HepG2 (cell line): Measurements from ENCODE around the gene WDR89. TPM values are rescaled to one million over a fixed set of nuclear protein-coding genes. Genes with fewer than 3 reads are reported as not detected.

Source experiments
- ARNTL ChIP-seq: sonication (generic); formaldehyde crosslinking; IDR thresholded peaks from 2 replicates; pipeline ENCODE4 v1.4.0; 2020; ENCODE audit warnings: mild to moderate bottlenecking, missing genetic modification reagents
- BCL6 ChIP-seq: IDR thresholded peaks from 2 replicates; pipeline ENCODE4 v1.6.1; 2016; ENCODE audit warnings: missing genetic modification reagents, missing compliant biosample characterization
- BHLHE40 ChIP-seq: IDR thresholded peaks from 2 replicates; pipeline ENCODE4 v1.6.1; 2011; ENCODE audit warnings: low read length, improper control_type of control experiment
- CHD2 ChIP-seq: IDR thresholded peaks from 2 replicates; pipeline ENCODE4 v1.6.1; 2011; ENCODE audit warnings: low read depth, low read length, improper control_type of control experiment
- KDM5B ChIP-seq: sonication (generic); formaldehyde crosslinking; IDR thresholded peaks from 2 replicates; pipeline ENCODE4 v1.4.0; 2020; ENCODE audit warnings: missing genetic modification reagents, mild to moderate bottlenecking, borderline replicate concordance
- MED13 ChIP-seq: sonication (generic); formaldehyde crosslinking; IDR thresholded peaks from 2 replicates; pipeline ENCODE4 v1.5.0; 2020; ENCODE audit warnings: missing genetic modification reagents
- ONECUT2 ChIP-seq: sonication (generic); formaldehyde crosslinking; IDR thresholded peaks from 2 replicates; pipeline ENCODE4 v1.4.0; 2020; ENCODE audit warnings: missing genetic modification reagents
- PRPF4 ChIP-seq: fragments of 200-400 bp; formaldehyde crosslinking; IDR thresholded peaks from 2 replicates; pipeline ENCODE4 v1.6.1; 2016; ENCODE audit warnings: low read length, low read depth; ENCODE audit not compliant: poor library complexity, severe bottlenecking
- RAD51 ChIP-seq: fragments of 450-650 bp; IDR thresholded peaks from 2 replicates; pipeline ENCODE4 v1.6.1; 2016; ENCODE audit warnings: borderline replicate concordance
- RFXANK ChIP-seq: IDR thresholded peaks from 2 replicates; pipeline ENCODE4 v1.6.1; 2016
- SIN3A ChIP-seq: IDR thresholded peaks from 2 replicates; pipeline ENCODE4 v1.6.1; 2011; ENCODE audit warnings: low read depth, mild to moderate bottlenecking, control low read depth, low read length, borderline replicate concordance
- ZBTB38 ChIP-seq: sonication (generic); formaldehyde crosslinking; IDR thresholded peaks from 2 replicates; pipeline ENCODE4 v1.5.1; 2020; ENCODE audit warnings: mild to moderate bottlenecking, missing genetic modification reagents
- ZFP41 ChIP-seq: sonication (generic); formaldehyde crosslinking; IDR thresholded peaks from 2 replicates; pipeline ENCODE4 v1.4.0; 2020; ENCODE audit warnings: mild to moderate bottlenecking, missing genetic modification reagents, borderline replicate concordance
- ZNF235 ChIP-seq: sonication (generic); formaldehyde crosslinking; IDR thresholded peaks from 2 replicates; pipeline ENCODE4 v1.8.1; 2023; ENCODE audit warnings: mild to moderate bottlenecking, missing genetic modification reagents, borderline replicate concordance
- ZNF382 ChIP-seq: sonication (generic); formaldehyde crosslinking; IDR thresholded peaks from 2 replicates; pipeline ENCODE4 v1.5.0; 2020; ENCODE audit warnings: missing genetic modification reagents, mild to moderate bottlenecking, borderline replicate concordance
- ZNF446 ChIP-seq: sonication (generic); formaldehyde crosslinking; IDR thresholded peaks from 2 replicates; pipeline ENCODE4 v1.5.0; 2020; ENCODE audit warnings: mild to moderate bottlenecking, missing genetic modification reagents
- ZNF546 ChIP-seq: sonication (generic); formaldehyde crosslinking; conservative IDR thresholded peaks from 2 replicates; pipeline ENCODE4 v1.8.1; 2023; ENCODE audit warnings: mild to moderate bottlenecking, missing genetic modification reagents
- ZNF562 ChIP-seq: sonication (generic); formaldehyde crosslinking; IDR thresholded peaks from 2 replicates; pipeline ENCODE4 v1.8.0; 2022; ENCODE audit warnings: missing genetic modification reagents, borderline replicate concordance
- ZNF614 ChIP-seq: IDR thresholded peaks from 2 replicates; pipeline ENCODE4 v1.6.1; 2018; ENCODE audit warnings: missing biosample characterization, missing genetic modification reagents, inconsistent platforms, borderline replicate concordance
- ZNF790 ChIP-seq: sonication (generic); formaldehyde crosslinking; IDR thresholded peaks from 2 replicates; pipeline ENCODE4 v1.8.0; 2022; ENCODE audit warnings: missing genetic modification reagents, mild to moderate bottlenecking, borderline replicate concordance
- ZNF83 ChIP-seq: sonication (generic); formaldehyde crosslinking; IDR thresholded peaks from 2 replicates; pipeline ENCODE4 v1.4.0; 2020; ENCODE audit warnings: missing genetic modification reagents, mild to moderate bottlenecking, borderline replicate concordance
- polyA plus RNA-seq, 8 experiments: library from polyadenylated mRNA; depleted of rRNA in 3 of 8; stranded (reverse) in 7 of 8; unstranded in 1 of 8; fragments of >200 nt; fragmentation: Illumina TruSeq in 4 of 8; extraction: Trizol in 4 of 8; gene quantifications; 2 replicates each; pipeline versions ENCODE4 v1.2.1 to v1.2.3, GENCODE V29; 2011 to 2016; ENCODE audit warnings: low read depth in 4 of 8, missing spikeins in 1 of 8, mixed read lengths in 1 of 8; ENCODE audit not compliant: insufficient read depth in 1 of 8
- total RNA-seq, 5 experiments: library from RNA; depleted of rRNA; stranded (reverse); fragments of >200 nt; fragmentation: Illumina TruSeq; extraction: Trizol; gene quantifications; 2 replicates each; pipeline ENCODE4 v1.2.3, GENCODE V29; 2016; ENCODE audit warnings: low read depth in 1 of 5
- TF ChIP-seq, protein P1 (sequence below): sonication (generic); formaldehyde crosslinking; IDR thresholded peaks from 2 replicates; pipeline ENCODE4 v1.4.0; 2020; ENCODE audit warnings: mild to moderate bottlenecking, missing genetic modification reagents, borderline replicate concordance
- TF ChIP-seq, protein P2 (sequence below): sonication (generic); formaldehyde crosslinking; IDR thresholded peaks from 2 replicates; pipeline ENCODE4 v1.4.0; 2020; ENCODE audit warnings: missing genetic modification reagents
- TF ChIP-seq, protein P3 (sequence below): sonication (generic); formaldehyde crosslinking; IDR thresholded peaks from 2 replicates; pipeline ENCODE4 v1.8.1; 2023; ENCODE audit warnings: mild to moderate bottlenecking, missing genetic modification reagents, borderline replicate concordance

The WDR89 gene
- total and polyA plus RNA-seq, 2 of the 13 experiments (the other 11 are each of a cell fraction or from before 2014, with no cell fraction given): 5.2 to 20.1 TPM

DNA sequence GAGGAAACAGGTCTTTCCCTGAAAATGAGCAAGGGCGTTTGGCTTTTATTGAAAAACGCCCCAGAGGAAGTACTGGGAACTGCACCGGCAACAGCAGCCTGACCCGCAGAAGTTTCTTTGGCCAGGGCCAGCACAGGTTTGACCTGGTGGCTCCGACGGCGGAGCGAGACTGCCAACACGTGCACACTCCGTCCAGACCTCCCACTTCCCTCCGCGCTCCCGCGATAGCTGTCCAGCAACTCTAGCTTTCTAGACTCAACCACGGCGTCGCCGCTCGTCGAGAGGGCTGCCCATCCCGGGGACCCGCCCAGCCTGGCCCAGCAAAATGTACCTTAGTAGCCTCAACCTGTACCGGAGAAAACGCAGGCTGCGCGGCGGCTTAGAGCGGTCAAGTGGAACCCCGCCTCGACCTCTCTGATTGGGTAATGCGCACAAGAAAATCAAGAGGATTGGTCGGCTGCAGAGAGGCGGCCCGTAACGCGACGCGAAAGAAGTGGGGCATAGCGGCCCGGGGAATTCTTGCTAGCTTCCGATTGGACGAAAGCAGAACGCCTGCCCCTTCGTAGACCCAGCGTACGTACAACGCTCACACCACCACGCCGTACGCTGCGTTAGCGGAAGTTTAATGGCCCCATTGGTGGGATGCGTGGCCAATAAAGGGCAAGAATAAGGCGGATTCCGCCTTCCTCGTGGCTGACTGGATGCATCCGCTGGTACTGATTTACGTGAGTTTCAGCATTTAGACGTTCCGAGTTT lies at the start of gene WDR89 (continued):
- TF ChIP-seq, protein P1, sequence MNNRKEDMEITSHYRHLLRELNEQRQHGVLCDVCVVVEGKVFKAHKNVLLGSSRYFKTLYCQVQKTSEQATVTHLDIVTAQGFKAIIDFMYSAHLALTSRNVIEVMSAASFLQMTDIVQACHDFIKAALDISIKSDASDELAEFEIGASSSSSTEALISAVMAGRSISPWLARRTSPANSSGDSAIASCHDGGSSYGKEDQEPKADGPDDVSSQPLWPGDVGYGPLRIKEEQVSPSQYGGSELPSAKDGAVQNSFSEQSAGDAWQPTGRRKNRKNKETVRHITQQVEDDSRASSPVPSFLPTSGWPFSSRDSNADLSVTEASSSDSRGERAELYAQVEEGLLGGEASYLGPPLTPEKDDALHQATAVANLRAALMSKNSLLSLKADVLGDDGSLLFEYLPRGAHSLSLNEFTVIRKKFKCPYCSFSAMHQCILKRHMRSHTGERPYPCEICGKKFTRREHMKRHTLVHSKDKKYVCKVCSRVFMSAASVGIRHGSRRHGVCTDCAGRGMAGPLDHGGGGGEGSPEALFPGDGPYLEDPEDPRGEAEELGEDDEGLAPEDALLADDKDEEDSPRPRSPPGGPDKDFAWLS: no peak
- TF ChIP-seq BCL6 (CRISPR knock-in tag) (peak; percentile 72), ARNTL (CRISPR knock-in tag) (peak; percentile 48), ZNF446 (CRISPR knock-in tag) (0 out of 2 replicates have a peak, but pooled peaks have one; percentile 57), ZNF546 (CRISPR knock-in tag) (0 out of 2 replicates have a peak, but pooled peaks have one; percentile 52), ZNF83 (CRISPR knock-in tag) (peak; percentile 73; the same call in 1 of the 2 replicates), ONECUT2 (CRISPR knock-in tag) (peak; percentile 59; the same call in 1 of the 2 replicates), ZNF562 (CRISPR knock-in tag) (no peak), RFXANK (peak; percentile 48; the same call in 1 of the 2 replicates), KDM5B (CRISPR knock-in tag) (peak; percentile 98), ZNF790 (CRISPR knock-in tag) (peak; percentile 41; the same call in 1 of the 2 replicates), CHD2 (peak; percentile 86), BHLHE40 (peak; percentile 87), PRPF4 (no peak), ZNF382 (CRISPR knock-in tag) (no peak), ZBTB38 (CRISPR knock-in tag) (peak; percentile 94), MED13 (CRISPR knock-in tag) (peak; percentile 22; the same call in 1 of the 2 replicates), ZFP41 (peak; percentile 86; the same call in 1 of the 2 replicates), RAD51 (no peak), SIN3A (peak; percentile 85; the same call in 1 of the 2 replicates), ZNF235 (no peak; the same call in 1 of the 2 replicates), ZNF614 (peak; percentile 71)
- TF ChIP-seq, protein P2, sequence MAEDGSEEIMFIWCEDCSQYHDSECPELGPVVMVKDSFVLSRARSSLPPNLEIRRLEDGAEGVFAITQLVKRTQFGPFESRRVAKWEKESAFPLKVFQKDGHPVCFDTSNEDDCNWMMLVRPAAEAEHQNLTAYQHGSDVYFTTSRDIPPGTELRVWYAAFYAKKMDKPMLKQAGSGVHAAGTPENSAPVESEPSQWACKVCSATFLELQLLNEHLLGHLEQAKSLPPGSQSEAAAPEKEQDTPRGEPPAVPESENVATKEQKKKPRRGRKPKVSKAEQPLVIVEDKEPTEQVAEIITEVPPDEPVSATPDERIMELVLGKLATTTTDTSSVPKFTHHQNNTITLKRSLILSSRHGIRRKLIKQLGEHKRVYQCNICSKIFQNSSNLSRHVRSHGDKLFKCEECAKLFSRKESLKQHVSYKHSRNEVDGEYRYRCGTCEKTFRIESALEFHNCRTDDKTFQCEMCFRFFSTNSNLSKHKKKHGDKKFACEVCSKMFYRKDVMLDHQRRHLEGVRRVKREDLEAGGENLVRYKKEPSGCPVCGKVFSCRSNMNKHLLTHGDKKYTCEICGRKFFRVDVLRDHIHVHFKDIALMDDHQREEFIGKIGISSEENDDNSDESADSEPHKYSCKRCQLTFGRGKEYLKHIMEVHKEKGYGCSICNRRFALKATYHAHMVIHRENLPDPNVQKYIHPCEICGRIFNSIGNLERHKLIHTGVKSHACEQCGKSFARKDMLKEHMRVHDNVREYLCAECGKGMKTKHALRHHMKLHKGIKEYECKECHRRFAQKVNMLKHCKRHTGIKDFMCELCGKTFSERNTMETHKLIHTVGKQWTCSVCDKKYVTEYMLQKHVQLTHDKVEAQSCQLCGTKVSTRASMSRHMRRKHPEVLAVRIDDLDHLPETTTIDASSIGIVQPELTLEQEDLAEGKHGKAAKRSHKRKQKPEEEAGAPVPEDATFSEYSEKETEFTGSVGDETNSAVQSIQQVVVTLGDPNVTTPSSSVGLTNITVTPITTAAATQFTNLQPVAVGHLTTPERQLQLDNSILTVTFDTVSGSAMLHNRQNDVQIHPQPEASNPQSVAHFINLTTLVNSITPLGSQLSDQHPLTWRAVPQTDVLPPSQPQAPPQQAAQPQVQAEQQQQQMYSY (CRISPR knock-in tag): 0 out of 2 replicates have a peak, but pooled peaks have one; percentile 48
- TF ChIP-seq, protein P3, sequence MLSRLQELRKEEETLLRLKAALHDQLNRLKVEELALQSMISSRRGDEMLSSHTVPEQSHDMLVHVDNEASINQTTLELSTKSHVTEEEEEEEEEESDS: no peak
